ENCODE results near the gene AXIN1.
A peak's percentile ranks its signal among the peaks of the same experiment; 100 is the strongest.
"Not testable (repeated sequence)": the region's sequence is repeated elsewhere in the genome, so short reads cannot be mapped to it uniquely, and the experiment has no call there.

AXIN1 gene

GRCh38 chr16:353404-354290, 1.1 kb upstream of the AXIN1 start:
- DNase-seq: no peak

GRCh38 chr16:351804-352520, 561 bp downstream of the AXIN1 start:
- DNase-seq: peak in 1 of 2 donors; percentile 45

GRCh38 chr16:350203-350602, 2.3 kb downstream of the AXIN1 start:
- no peak for DNase-seq

- DNase-seq: no peak
These were observed 3.3 kb downstream of the AXIN1 start for GRCh38 chr16:349211-349610.

GRCh38 chr16:348495-348894, 4.0 kb downstream of the AXIN1 start:
- not testable (repeated sequence) for DNase-seq

GRCh38 chr16:347203-347602, 5.3 kb downstream of the AXIN1 start:
- DNase-seq: no peak

GRCh38 chr16:346587-346986, 5.9 kb downstream of the AXIN1 start:
- DNase-seq: no peak

- no peak for DNase-seq
These were observed 6.8 kb downstream of the AXIN1 start for GRCh38 chr16:345772-346171.

GRCh38 chr16:342455-343213, 9.9 kb downstream of the AXIN1 start:
- no peak for DNase-seq

- DNase-seq: not testable (repeated sequence)
These were observed 10.6 kb downstream of the AXIN1 start for GRCh38 chr16:341974-342336.

- not testable (repeated sequence) for DNase-seq
These were observed 11.2 kb downstream of the AXIN1 start for GRCh38 chr16:341095-341973.

GRCh38 chr16:340370-341091, 12.0 kb downstream of the AXIN1 start:
- DNase-seq: no peak

GRCh38 chr16:339680-340079, 12.8 kb downstream of the AXIN1 start:
- no peak for DNase-seq

- no peak for DNase-seq
These were observed 14.4 kb downstream of the AXIN1 start for GRCh38 chr16:337975-338575.

GRCh38 chr16:337437-337836, 15.1 kb downstream of the AXIN1 start:
- DNase-seq: no peak

GRCh38 chr16:336269-336668, 16.3 kb downstream of the AXIN1 start:
- DNase-seq: peak in 1 of 2 donors; percentile 35

GRCh38 chr16:334861-335632, 17.5 kb downstream of the AXIN1 start:
- not testable (repeated sequence) for DNase-seq

GRCh38 chr16:334164-334832, 18.2 kb downstream of the AXIN1 start:
- DNase-seq: not testable (repeated sequence)

GRCh38 chr16:333406-334094, 19.0 kb downstream of the AXIN1 start:
- no peak for DNase-seq

Data from CD4-positive, alpha-beta T cell treated with Interleukin-4 for 1 hour (primary cell).